Measurements from ENCODE around the gene RGL2.

DNA sequence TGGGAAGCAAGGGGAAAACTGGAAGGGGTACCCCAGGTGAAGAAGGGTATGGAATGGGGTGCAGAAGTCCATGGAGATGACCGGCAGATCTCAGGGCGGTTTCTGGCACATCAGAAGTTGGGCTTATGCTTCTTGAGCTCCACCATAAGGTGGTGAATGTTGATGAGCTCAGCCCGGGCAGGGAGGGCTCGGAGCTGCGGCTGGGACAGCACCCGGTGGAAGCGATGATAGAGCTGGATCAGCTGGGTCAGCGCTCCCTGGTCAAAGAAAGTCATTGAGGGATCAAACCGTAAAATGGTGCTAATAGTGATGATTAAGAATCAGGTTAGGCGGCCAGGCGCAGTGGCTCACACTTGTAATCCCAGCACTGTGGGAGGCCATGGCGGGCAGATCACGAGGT is 48.0 kb downstream of the RGL2 start:
- TF ChIP-seq, protein P1, sequence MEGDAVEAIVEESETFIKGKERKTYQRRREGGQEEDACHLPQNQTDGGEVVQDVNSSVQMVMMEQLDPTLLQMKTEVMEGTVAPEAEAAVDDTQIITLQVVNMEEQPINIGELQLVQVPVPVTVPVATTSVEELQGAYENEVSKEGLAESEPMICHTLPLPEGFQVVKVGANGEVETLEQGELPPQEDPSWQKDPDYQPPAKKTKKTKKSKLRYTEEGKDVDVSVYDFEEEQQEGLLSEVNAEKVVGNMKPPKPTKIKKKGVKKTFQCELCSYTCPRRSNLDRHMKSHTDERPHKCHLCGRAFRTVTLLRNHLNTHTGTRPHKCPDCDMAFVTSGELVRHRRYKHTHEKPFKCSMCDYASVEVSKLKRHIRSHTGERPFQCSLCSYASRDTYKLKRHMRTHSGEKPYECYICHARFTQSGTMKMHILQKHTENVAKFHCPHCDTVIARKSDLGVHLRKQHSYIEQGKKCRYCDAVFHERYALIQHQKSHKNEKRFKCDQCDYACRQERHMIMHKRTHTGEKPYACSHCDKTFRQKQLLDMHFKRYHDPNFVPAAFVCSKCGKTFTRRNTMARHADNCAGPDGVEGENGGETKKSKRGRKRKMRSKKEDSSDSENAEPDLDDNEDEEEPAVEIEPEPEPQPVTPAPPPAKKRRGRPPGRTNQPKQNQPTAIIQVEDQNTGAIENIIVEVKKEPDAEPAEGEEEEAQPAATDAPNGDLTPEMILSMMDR (IDR thresholded peaks at IDR 0.05) = no peak
- TF ChIP-seq POLR2A (IDR thresholded peaks at IDR 0.05) (no peak), EP300 (IDR thresholded peaks at IDR 0.05) (no peak)

Data from tibial nerve (tissue), 4 donors.